Prostate gland (tissue), 2 donors: ENCODE results near the gene ATP13A2. TPM values are rescaled to one million over a fixed set of nuclear protein-coding genes. Genes with fewer than 3 reads are reported as not detected.

Experiments
- DNase-seq: peaks from one replicate; pipeline ENCODE4 v3.0.0-alpha.2; 2019; ENCODE audit warnings: low spot score
- H3K27ac ChIP-seq, 2 donors: fragments of 200-600 bp; sonication (generic); 2 replicates each; pipeline ENCODE4 v1.5.1; 2017 to 2019
- H3K27me3 ChIP-seq: fragments of 200-600 bp; sonication (generic); replicated peaks from 2 replicates; pipeline ENCODE4 v1.5.1; 2019; ENCODE audit not compliant: insufficient read depth
- H3K36me3 ChIP-seq, 2 donors: fragments of 200-600 bp; sonication (generic); 1 replicate in 1 of 2; 2 replicates in 1 of 2; pipeline versions ENCODE4 v1.5.1 to v1.8.1; 2017 to 2019
- H3K4me1 ChIP-seq: fragments of 200-600 bp; sonication (generic); replicated peaks from 2 replicates; pipeline ENCODE4 v1.5.1; 2019
- H3K4me3 ChIP-seq, 2 donors: fragments of 200-600 bp; sonication (generic); 2 replicates each; pipeline ENCODE4 v1.5.1; 2017 to 2019
- H3K9me3 ChIP-seq: fragments of 200-600 bp; sonication (generic); 2 replicates; pipeline ENCODE4 v1.5.1; 2017
- POLR2A ChIP-seq: fragments of 450-650 bp; IDR thresholded peaks from one replicate; pipeline ENCODE4 v1.6.1; 2016; ENCODE audit warnings: antibody characterized with exemption, mild to moderate bottlenecking
- POLR2AphosphoS5 ChIP-seq: sonication (generic); formaldehyde crosslinking; IDR thresholded peaks from one replicate; pipeline ENCODE4 v1.6.1; 2017; ENCODE audit warnings: antibody characterized with exemption
- WGBS: methylation state at CpG from one replicate; pipeline ENCODE4 v1.1.5; 2018; 5-methylcytosine and 5-hydroxymethylcytosine counted together
- intact Hi-C: fragments of 100-400 bp; cut with DNase I; formaldehyde crosslinking; loops from one replicate; pipeline ENCODE4 v1.14.2; 2022
- total RNA-seq, 2 donors: library from RNA; depleted of rRNA; stranded (reverse); fragments of >200 nt; gene quantifications; one replicate each; pipeline ENCODE4 v1.1.0, GENCODE V29; 2016
- TF ChIP-seq, protein P1 (sequence below), 4 experiments: fragments of 200-600 bp in 2 of 4; fragments of 450-650 bp in 2 of 4; sonication (generic) in 2 of 4; IDR thresholded peaks; 1 replicate in 3 of 4; 2 replicates in 1 of 4; pipeline ENCODE4 v1.5.1; 2016 to 2019; ENCODE audit warnings: antibody characterized with exemption in 4 of 4, mild to moderate bottlenecking in 2 of 4, moderate library complexity in 2 of 4

The ATP13A2 gene
- total RNA-seq, 2 donors from 2014 or later = 45.4 to 47.9 TPM

DNA sequence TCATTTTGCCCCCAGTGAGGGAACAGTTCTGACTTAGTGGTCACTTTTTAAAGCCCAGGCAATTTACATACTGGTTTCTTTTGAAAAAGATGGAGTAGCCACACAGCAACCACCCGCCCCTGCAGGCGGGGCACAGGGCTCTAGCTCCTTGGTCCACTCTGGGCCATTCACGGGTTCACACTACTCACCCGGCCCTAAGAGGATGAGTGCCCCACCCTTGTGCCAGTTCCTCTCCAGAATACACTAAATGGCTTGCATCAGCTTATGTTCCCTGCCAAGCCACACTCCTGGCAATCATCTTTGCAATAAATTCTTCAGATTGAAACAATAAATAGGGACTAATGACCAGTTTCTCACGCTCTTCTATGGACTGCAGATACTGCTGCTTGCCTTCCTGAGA is 15.7 kb upstream of the ATP13A2 start:
- H3K4me3 ChIP-seq = no peak overlapping the region
- DNase-seq = peak; percentile 55
- intact Hi-C loops = no loop called here
- peak overlapping the region in 1 of 2 donors; percentile 19 for H3K27ac ChIP-seq
- no peaks in the 10 kb centered on the region for H3K9me3 ChIP-seq
- peak; percentile 44 for TF ChIP-seq POLR2AphosphoS5
- TF ChIP-seq POLR2A = no peak
- TF ChIP-seq, protein P1, sequence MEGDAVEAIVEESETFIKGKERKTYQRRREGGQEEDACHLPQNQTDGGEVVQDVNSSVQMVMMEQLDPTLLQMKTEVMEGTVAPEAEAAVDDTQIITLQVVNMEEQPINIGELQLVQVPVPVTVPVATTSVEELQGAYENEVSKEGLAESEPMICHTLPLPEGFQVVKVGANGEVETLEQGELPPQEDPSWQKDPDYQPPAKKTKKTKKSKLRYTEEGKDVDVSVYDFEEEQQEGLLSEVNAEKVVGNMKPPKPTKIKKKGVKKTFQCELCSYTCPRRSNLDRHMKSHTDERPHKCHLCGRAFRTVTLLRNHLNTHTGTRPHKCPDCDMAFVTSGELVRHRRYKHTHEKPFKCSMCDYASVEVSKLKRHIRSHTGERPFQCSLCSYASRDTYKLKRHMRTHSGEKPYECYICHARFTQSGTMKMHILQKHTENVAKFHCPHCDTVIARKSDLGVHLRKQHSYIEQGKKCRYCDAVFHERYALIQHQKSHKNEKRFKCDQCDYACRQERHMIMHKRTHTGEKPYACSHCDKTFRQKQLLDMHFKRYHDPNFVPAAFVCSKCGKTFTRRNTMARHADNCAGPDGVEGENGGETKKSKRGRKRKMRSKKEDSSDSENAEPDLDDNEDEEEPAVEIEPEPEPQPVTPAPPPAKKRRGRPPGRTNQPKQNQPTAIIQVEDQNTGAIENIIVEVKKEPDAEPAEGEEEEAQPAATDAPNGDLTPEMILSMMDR (IDR thresholded peaks at IDR 0.05) = no peak
- WGBS = 56% methylated on average over 5 of the region's 5 CpGs
- peaks cover 11% of the 10 kb centered on the region for H3K4me1 ChIP-seq
- no peaks in the 10 kb centered on the region for H3K27me3 ChIP-seq
- peaks cover 3 to 8% of the 10 kb centered on the region in 2 donors for H3K36me3 ChIP-seq

DNA sequence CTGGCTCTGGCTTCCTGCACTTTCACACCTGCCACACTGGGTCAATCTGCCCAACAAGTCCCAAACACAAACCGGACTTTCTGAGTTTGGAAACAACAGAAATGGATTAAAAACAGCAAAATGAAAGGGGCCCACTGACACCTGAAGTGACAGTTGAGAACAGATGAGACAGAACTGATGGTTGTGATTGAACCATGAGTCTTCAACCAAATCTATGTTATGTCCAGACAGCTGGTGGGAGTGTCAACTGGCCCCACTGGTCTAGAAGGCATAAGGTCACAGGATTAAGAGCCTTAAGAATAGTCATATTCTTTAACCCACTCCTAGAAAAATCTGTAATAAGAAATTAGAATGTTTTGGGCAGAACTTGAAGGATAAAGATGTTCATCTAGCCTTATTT is 13.0 kb upstream of the ATP13A2 start:
- WGBS = 100% methylated on average over 1 of the region's 1 CpG
- no peak for DNase-seq
- Histone ChIP-seq H3K36me3 (peaks cover 9 to 15% of the 10 kb centered on the region in 2 donors), H3K27me3 (no peaks in the 10 kb centered on the region), H3K9me3 (no peaks in the 10 kb centered on the region), H3K4me3 (no peak overlapping the region), H3K4me1 (peaks cover 11% of the 10 kb centered on the region), H3K27ac (no peak overlapping the region)
- intact Hi-C loops = no loop called here
- TF ChIP-seq POLR2A = no peak
- TF ChIP-seq, protein P1 (IDR thresholded peaks at IDR 0.05) = no peak
- TF ChIP-seq POLR2AphosphoS5 = no peak

DNA sequence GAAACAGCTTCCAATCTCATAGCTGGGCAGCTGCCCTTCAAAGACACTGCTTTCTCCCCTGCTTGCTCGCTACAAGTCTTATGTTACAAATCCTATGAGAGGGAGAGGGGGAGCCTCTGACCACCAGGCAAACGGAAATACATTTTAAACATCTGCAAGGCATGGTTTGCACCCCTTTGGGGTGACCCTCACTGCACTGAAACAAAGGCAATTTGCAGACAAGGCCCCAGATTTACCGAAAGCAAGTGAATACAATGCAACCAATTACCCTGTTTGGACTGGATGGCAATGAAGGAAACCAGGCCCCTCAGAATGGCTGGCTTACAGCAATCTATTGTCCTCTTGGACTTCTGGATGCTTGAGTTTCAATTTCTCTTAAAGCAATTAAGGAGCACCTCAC is 11.8 kb upstream of the ATP13A2 start:
- no peaks in the 10 kb centered on the region for H3K27me3 ChIP-seq
- intact Hi-C loops = no loop called here
- peaks cover 9 to 15% of the 10 kb centered on the region in 2 donors for H3K36me3 ChIP-seq
- H3K9me3 ChIP-seq = no peaks in the 10 kb centered on the region
- no peak for DNase-seq
- WGBS = 83% methylated on average over 3 of the region's 3 CpGs
- no peak overlapping the region for H3K4me3 ChIP-seq
- no peak overlapping the region for H3K27ac ChIP-seq
- peaks cover 11% of the 10 kb centered on the region for H3K4me1 ChIP-seq
- TF ChIP-seq, protein P1 (IDR thresholded peaks at IDR 0.05) = no peak
- TF ChIP-seq POLR2A (no peak), POLR2AphosphoS5 (no peak)

DNA sequence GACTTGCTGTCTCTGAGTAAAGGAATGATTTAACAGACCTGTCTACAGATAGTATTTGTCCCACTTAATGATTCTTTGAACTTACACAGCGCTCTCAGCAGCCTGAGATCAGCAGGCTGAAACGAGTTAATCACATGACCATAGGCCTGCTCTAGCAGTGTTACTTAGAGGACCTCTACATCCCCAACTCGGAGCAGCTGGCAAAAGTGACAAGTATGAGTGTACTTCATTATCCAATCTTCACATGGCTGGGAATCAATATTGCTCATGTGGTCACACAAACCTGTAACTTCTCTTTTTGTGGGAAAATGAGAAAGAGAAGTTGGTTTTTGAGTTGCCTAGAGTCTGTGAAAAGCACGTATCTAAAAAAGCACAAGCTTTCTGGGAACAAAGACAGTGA is 11.4 kb upstream of the ATP13A2 start:
- Histone ChIP-seq H3K27ac (no peak overlapping the region), H3K4me3 (no peak overlapping the region), H3K9me3 (no peaks in the 10 kb centered on the region), H3K27me3 (no peaks in the 10 kb centered on the region), H3K36me3 (peaks cover 9 to 15% of the 10 kb centered on the region in 2 donors), H3K4me1 (peaks cover 10% of the 10 kb centered on the region)
- TF ChIP-seq, protein P1 (IDR thresholded peaks at IDR 0.05) = no peak
- no peak for TF ChIP-seq POLR2AphosphoS5
- no peak for TF ChIP-seq POLR2A
- 59% methylated on average over 4 of the region's 4 CpGs for WGBS
- intact Hi-C loops = no loop called here
- DNase-seq = no peak

DNA sequence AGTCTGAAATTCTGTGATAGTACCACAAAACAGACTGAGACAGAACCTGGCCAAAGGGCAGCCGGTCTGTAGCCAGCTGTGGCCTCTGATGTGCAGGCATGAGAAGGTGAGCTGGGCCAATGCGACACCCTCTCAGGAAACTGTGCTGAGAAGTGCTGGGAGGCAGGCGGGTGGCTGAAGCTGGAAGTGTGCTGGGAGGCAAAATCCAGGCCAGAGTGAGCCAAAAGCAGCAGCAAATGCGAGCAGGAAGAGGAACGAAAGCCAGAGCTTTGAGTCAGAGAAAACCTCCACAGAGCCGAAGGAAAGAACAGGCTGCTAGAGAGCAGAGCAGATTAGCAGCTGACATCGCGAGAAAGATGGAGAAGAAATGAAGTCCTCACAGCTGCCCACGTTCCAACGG is 10.2 kb upstream of the ATP13A2 start:
- no peak for DNase-seq
- Histone ChIP-seq H3K4me1 (no peaks in the 10 kb centered on the region), H3K27ac (no peak overlapping the region), H3K9me3 (no peaks in the 10 kb centered on the region), H3K4me3 (no peak overlapping the region), H3K27me3 (no peaks in the 10 kb centered on the region), H3K36me3 (peaks cover 9 to 15% of the 10 kb centered on the region in 2 donors)
- intact Hi-C loops = no loop called here
- 95% methylated on average over 10 of the region's 10 CpGs for WGBS
- TF ChIP-seq POLR2AphosphoS5 = no peak
- TF ChIP-seq POLR2A = no peak
- TF ChIP-seq, protein P1 (IDR thresholded peaks at IDR 0.05) = no peak
